KMS-11 (cell line): ENCODE data around the gene SAMD10.

ENCODE experiments used
- H2AFZ ChIP-seq: fragments of 200-600 bp; sonication (generic); 2 replicates; pipeline ENCODE4 v1.6.1; 2016; ENCODE audit warnings: antibody characterized with exemption, mixed run types, low read depth
- H3K27ac ChIP-seq: fragments of 200-600 bp; sonication (generic); 2 replicates; pipeline ENCODE4 v1.6.1; 2016; ENCODE audit warnings: mild to moderate bottlenecking, mixed run types
- H3K27me3 ChIP-seq: fragments of 200-600 bp; sonication (generic); 2 replicates; pipeline ENCODE4 v1.6.1; 2017; ENCODE audit warnings: mild to moderate bottlenecking, low read depth, mixed run types, moderate library complexity; ENCODE audit not compliant: insufficient read depth
- H3K36me3 ChIP-seq: fragments of 200-600 bp; sonication (generic); 2 replicates; pipeline ENCODE4 v1.6.1; 2017; ENCODE audit warnings: mild to moderate bottlenecking, mixed run types; ENCODE audit not compliant: insufficient read depth
- H3K4me1 ChIP-seq: fragments of 200-600 bp; sonication (generic); 2 replicates; pipeline ENCODE4 v1.6.1; 2016; ENCODE audit warnings: mild to moderate bottlenecking, low read depth, mixed run types; ENCODE audit not compliant: poor library complexity, severe bottlenecking
- H3K4me2 ChIP-seq: fragments of 200-600 bp; sonication (generic); 2 replicates; pipeline ENCODE4 v1.7.0; 2016; ENCODE audit warnings: mild to moderate bottlenecking, mixed run types
- H3K4me3 ChIP-seq: fragments of 200-600 bp; sonication (generic); IDR thresholded peaks from 2 replicates; pipeline ENCODE4 v1.6.1; 2017; ENCODE audit warnings: low read depth, low read length, mixed read lengths; ENCODE audit not compliant: insufficient read depth
- H3K79me2 ChIP-seq: fragments of 200-600 bp; sonication (generic); 2 replicates; pipeline ENCODE4 v1.6.1; 2016; ENCODE audit warnings: low read depth, mixed run types; ENCODE audit not compliant: insufficient read depth
- H3K9ac ChIP-seq: fragments of 200-600 bp; sonication (generic); 2 replicates; pipeline ENCODE4 v1.6.1; 2016; ENCODE audit warnings: mild to moderate bottlenecking, mixed run types
- H4K20me1 ChIP-seq: fragments of 200-600 bp; sonication (generic); 2 replicates; pipeline ENCODE4 v1.6.1; 2016; ENCODE audit warnings: mild to moderate bottlenecking, mixed run types; ENCODE audit not compliant: insufficient read depth
- CTCF ChIP-seq: fragments of 200-600 bp; sonication (generic); conservative IDR thresholded peaks from 2 replicates; pipeline ENCODE4 v1.6.1; 2017; ENCODE audit warnings: low read depth, mild to moderate bottlenecking, antibody characterized with exemption, low read length, moderate library complexity, mixed read lengths

Gene SAMD10

GRCh38 chr20:63969838-63970713 lies 9.4 kb downstream of the SAMD10 start, which contains the start of gene ZNF512B:
ZNF512B (minus strand) TSS chr20:63969930; CDS start chr20:63967950, 1,980 bp downstream.
- Histone ChIP-seq H3K27me3 (peaks cover 11% of the 10 kb centered on the region; the same call in 1 of the 2 replicates), H3K4me2 (peak within 1 kb of the TSS; percentile 97), H4K20me1 (no peaks in the 10 kb centered on the region), H3K79me2 (peaks cover 15% of the 10 kb centered on the region), H3K9ac (peak within 1 kb of the TSS; percentile 87), H3K36me3 (no peaks in the 10 kb centered on the region), H3K4me3 (no peak within 1 kb of the TSS), H3K27ac (peak within 1 kb of the TSS; percentile 32; the same call in 1 of the 2 replicates), H3K4me1 (peaks cover 22% of the 10 kb centered on the region), H2AFZ (peak within 1 kb of the TSS; percentile 50; the same call in 1 of the 2 replicates)
- TF ChIP-seq CTCF: no peak

GRCh38 chr20:63968928-63969760 lies 10.3 kb downstream of the SAMD10 start:
- Histone ChIP-seq H3K27me3 (peaks cover 11% of the 10 kb centered on the region; the same call in 1 of the 2 replicates), H3K4me3 (no peak overlapping the region), H3K9ac (peak overlapping the region; percentile 87), H4K20me1 (no peaks in the 10 kb centered on the region), H3K4me1 (peaks cover 21% of the 10 kb centered on the region), H2AFZ (no peak overlapping the region), H3K79me2 (peaks cover 15% of the 10 kb centered on the region), H3K4me2 (peak overlapping the region; percentile 97), H3K27ac (peak overlapping the region; percentile 32; the same call in 1 of the 2 replicates), H3K36me3 (no peaks in the 10 kb centered on the region)
- no peak for TF ChIP-seq CTCF

- Histone ChIP-seq H4K20me1 (no peaks in the 10 kb centered on the region), H3K9ac (peak overlapping the region; percentile 87; the same call in 1 of the 2 replicates), H2AFZ (no peak overlapping the region), H3K4me2 (peak overlapping the region; percentile 97), H3K27ac (peak overlapping the region; percentile 32; the same call in 1 of the 2 replicates), H3K4me3 (no peak overlapping the region), H3K79me2 (peaks cover 15% of the 10 kb centered on the region), H3K4me1 (peaks cover 14% of the 10 kb centered on the region), H3K36me3 (no peaks in the 10 kb centered on the region), H3K27me3 (peaks cover 11% of the 10 kb centered on the region; the same call in 1 of the 2 replicates)
- TF ChIP-seq CTCF: no peak
These were observed 11.1 kb downstream of the SAMD10 start for GRCh38 chr20:63968136-63968927.
